ENCODE measurements around the gene PHF14.

PHF14 gene

GRCh38 chr7:11109659-11110058, 136.0 kb downstream of the PHF14 start:
- DNase-seq, result no peak

- no peak for DNase-seq
Observed at GRCh38 chr7:11120068-11120664, 146.5 kb downstream of the PHF14 start.

GRCh38 chr7:11120675-11121220, 147.1 kb downstream of the PHF14 start:
- DNase-seq, result no peak

- no peak for DNase-seq
Observed at GRCh38 chr7:11124856-11125559, 151.3 kb downstream of the PHF14 start.

- no peak for DNase-seq
Observed at GRCh38 chr7:11127114-11127785, 153.6 kb downstream of the PHF14 start.

- DNase-seq, result no peak
Observed at GRCh38 chr7:11127988-11128387, 154.3 kb downstream of the PHF14 start.

GRCh38 chr7:11128498-11128897, 154.8 kb downstream of the PHF14 start:
- DNase-seq, result no peak

- peak; percentile 25 for DNase-seq
Observed at GRCh38 chr7:11130012-11130411, 156.3 kb downstream of the PHF14 start.

GRCh38 chr7:11130601-11131000, 156.9 kb downstream of the PHF14 start:
- no peak for DNase-seq

GRCh38 chr7:11133436-11133959, 159.8 kb downstream of the PHF14 start:
- no peak for DNase-seq

- no peak for DNase-seq
Observed at GRCh38 chr7:11135573-11135972, 161.9 kb downstream of the PHF14 start.

GRCh38 chr7:11141541-11141940, 167.9 kb downstream of the PHF14 start:
- no peak for DNase-seq

GRCh38 chr7:11153694-11154093, 180.0 kb downstream of the PHF14 start:
- no peak for DNase-seq

- no peak for DNase-seq
Observed at GRCh38 chr7:11155883-11156282, 182.2 kb downstream of the PHF14 start.

GRCh38 chr7:11161499-11161898, 187.8 kb downstream of the PHF14 start:
- no peak for DNase-seq

GRCh38 chr7:11163220-11163619, 189.5 kb downstream of the PHF14 start:
- DNase-seq, result no peak

GRCh38 chr7:11166051-11166450, 192.4 kb downstream of the PHF14 start:
- DNase-seq, result no peak

- no peak for DNase-seq
Observed at GRCh38 chr7:11168650-11169170, 195.0 kb downstream of the PHF14 start.

GRCh38 chr7:11170175-11170574, 196.5 kb downstream of the PHF14 start:
- no peak for DNase-seq

- DNase-seq, result no peak
Observed at GRCh38 chr7:11170863-11171568, 197.3 kb downstream of the PHF14 start.

- DNase-seq, result no peak
Observed at GRCh38 chr7:11171569-11172192, 198.0 kb downstream of the PHF14 start.

GRCh38 chr7:11172835-11173234, 199.2 kb downstream of the PHF14 start:
- DNase-seq, result no peak

Data from amniotic stem cell (primary cell).